ENCODE data around the gene INAVA.

DNA sequence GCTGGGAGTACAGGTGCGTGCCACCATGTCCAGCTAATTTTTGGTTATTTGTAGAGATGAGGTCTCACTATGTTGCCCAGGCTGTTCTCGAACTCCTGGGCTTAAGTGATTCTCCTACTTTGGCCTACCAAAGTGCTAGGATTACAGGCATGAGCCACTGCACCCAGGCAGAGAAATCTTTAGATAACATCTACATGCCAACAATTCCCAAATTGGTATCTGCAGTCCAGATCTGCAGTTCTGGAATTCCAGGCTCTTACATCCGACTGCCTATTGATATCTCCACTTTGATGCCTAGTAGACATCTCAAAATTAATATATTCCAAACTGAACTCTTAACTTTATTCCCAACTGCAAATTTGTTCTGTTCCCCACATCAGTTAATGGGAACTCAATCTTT, 23.3 kb downstream of the INAVA start:
- TF ChIP-seq, protein P1, sequence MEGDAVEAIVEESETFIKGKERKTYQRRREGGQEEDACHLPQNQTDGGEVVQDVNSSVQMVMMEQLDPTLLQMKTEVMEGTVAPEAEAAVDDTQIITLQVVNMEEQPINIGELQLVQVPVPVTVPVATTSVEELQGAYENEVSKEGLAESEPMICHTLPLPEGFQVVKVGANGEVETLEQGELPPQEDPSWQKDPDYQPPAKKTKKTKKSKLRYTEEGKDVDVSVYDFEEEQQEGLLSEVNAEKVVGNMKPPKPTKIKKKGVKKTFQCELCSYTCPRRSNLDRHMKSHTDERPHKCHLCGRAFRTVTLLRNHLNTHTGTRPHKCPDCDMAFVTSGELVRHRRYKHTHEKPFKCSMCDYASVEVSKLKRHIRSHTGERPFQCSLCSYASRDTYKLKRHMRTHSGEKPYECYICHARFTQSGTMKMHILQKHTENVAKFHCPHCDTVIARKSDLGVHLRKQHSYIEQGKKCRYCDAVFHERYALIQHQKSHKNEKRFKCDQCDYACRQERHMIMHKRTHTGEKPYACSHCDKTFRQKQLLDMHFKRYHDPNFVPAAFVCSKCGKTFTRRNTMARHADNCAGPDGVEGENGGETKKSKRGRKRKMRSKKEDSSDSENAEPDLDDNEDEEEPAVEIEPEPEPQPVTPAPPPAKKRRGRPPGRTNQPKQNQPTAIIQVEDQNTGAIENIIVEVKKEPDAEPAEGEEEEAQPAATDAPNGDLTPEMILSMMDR (IDR thresholded peaks at IDR 0.05): no peak
- TF ChIP-seq POLR2A (IDR thresholded peaks at IDR 0.05): no peak

All from adrenal gland (tissue), 5 donors.